ENCODE results near the gene RGS16. TPM values are rescaled to one million over a fixed set of nuclear protein-coding genes. Genes with fewer than 3 reads are reported as not detected.

Gene RGS16
- total and polyA plus RNA-seq, 2 experiments from 2014 or later: 0.11 to 0.41 TPM

- Histone ChIP-seq H3K27ac (peak overlapping the region; percentile 86), H3K9me2 (ENCODE audit: insufficient read depth) (no peaks in the 10 kb centered on the region), H3K4me1 (ENCODE audit: insufficient read depth) (peaks cover 28% of the 10 kb centered on the region), H3K27me3 (replicated peaks; ENCODE audit: insufficient read depth) (no peaks in the 10 kb centered on the region), H3F3A (ENCODE audit: insufficient read depth) (peaks cover 27% of the 10 kb centered on the region), H4K20me1 (ENCODE audit: insufficient read depth) (no peaks in the 10 kb centered on the region), H3K79me2 (ENCODE audit: insufficient read depth) (no peaks in the 10 kb centered on the region), H3K9me3 (ENCODE audit: low read depth) (no peaks in the 10 kb centered on the region), H3K9ac (peak overlapping the region; percentile 83), H3K36me3 (ENCODE audit: low read depth) (no peaks in the 10 kb centered on the region), H3K4me2 (ENCODE audit: unreplicated experiment) (peak overlapping the region; percentile 85), H3K4me3 (peak overlapping the region; percentile 74), H2AFZ (peak overlapping the region; percentile 89)
- WGBS, 2 experiments (ENCODE audit: low coverage in 1 of 2, low lambda C conversion rate in 2 of 2, missing lambda C conversion rate in 2 of 2): 7 to 10% methylated on average over 15 to 17 of the region's 17 CpGs
- in situ Hi-C loops (cut with MboI): no loop called here
- TF ChIP-seq EZH2 (IDR thresholded peaks at IDR 0.05; ENCODE audit: insufficient read depth, poor library complexity, severe bottlenecking) (no peak), EZH2phosphoT487 (IDR thresholded peaks at IDR 0.05; ENCODE audit: insufficient read depth, low read depth) (no peak)
- peak; percentile 70 for DNase-seq
Observed at GRCh38 chr1:182616130-182617013, 12.2 kb upstream of the RGS16 start.

GRCh38 chr1:182615468-182616129, 11.4 kb upstream of the RGS16 start:
- H3K9me3 ChIP-seq (ENCODE audit: low read depth): no peaks in the 10 kb centered on the region
- peaks cover 27% of the 10 kb centered on the region for H3F3A ChIP-seq (ENCODE audit: insufficient read depth)
- peaks cover 28% of the 10 kb centered on the region for H3K4me1 ChIP-seq (ENCODE audit: insufficient read depth)
- H3K27me3 ChIP-seq (replicated peaks; ENCODE audit: insufficient read depth): no peaks in the 10 kb centered on the region
- H3K9me2 ChIP-seq (ENCODE audit: insufficient read depth): no peaks in the 10 kb centered on the region
- DNase-seq: peak; percentile 65
- peak overlapping the region; percentile 83 for H3K9ac ChIP-seq
- in situ Hi-C loops (cut with MboI): no loop called here
- no peaks in the 10 kb centered on the region for H4K20me1 ChIP-seq (ENCODE audit: insufficient read depth)
- H3K27ac ChIP-seq: peak overlapping the region; percentile 86
- TF ChIP-seq EZH2phosphoT487 (IDR thresholded peaks at IDR 0.05; ENCODE audit: insufficient read depth, low read depth) (no peak), EZH2 (IDR thresholded peaks at IDR 0.05; ENCODE audit: insufficient read depth, poor library complexity, severe bottlenecking) (no peak)
- WGBS, 2 experiments (ENCODE audit: low coverage in 1 of 2, low lambda C conversion rate in 2 of 2, missing lambda C conversion rate in 2 of 2): 15 to 18% methylated on average over 11 of the region's 11 CpGs
- peak overlapping the region; percentile 89 for H2AFZ ChIP-seq
- H3K79me2 ChIP-seq (ENCODE audit: insufficient read depth): no peaks in the 10 kb centered on the region
- peak overlapping the region; percentile 74 for H3K4me3 ChIP-seq
- H3K4me2 ChIP-seq (ENCODE audit: unreplicated experiment): peak overlapping the region; percentile 85
- H3K36me3 ChIP-seq (ENCODE audit: low read depth): no peaks in the 10 kb centered on the region

GRCh38 chr1:182614796-182615454, 10.7 kb upstream of the RGS16 start:
- H3K9me3 ChIP-seq (ENCODE audit: low read depth): no peaks in the 10 kb centered on the region
- peak overlapping the region; percentile 86 for H3K27ac ChIP-seq
- peak; percentile 96 for DNase-seq
- peaks cover 28% of the 10 kb centered on the region for H3K4me1 ChIP-seq (ENCODE audit: insufficient read depth)
- no peaks in the 10 kb centered on the region for H3K9me2 ChIP-seq (ENCODE audit: insufficient read depth)
- peak overlapping the region; percentile 89 for H2AFZ ChIP-seq
- WGBS, 2 experiments (ENCODE audit: low coverage in 1 of 2, low lambda C conversion rate in 2 of 2, missing lambda C conversion rate in 2 of 2): 1 to 2% methylated on average over 47 to 56 of the region's 56 CpGs
- H3K79me2 ChIP-seq (ENCODE audit: insufficient read depth): no peaks in the 10 kb centered on the region
- H3K4me2 ChIP-seq (ENCODE audit: unreplicated experiment): peak overlapping the region; percentile 85
- H3K36me3 ChIP-seq (ENCODE audit: low read depth): no peaks in the 10 kb centered on the region
- TF ChIP-seq EZH2phosphoT487 (IDR thresholded peaks at IDR 0.05; ENCODE audit: insufficient read depth, low read depth): no peak
- no peak for TF ChIP-seq EZH2 (IDR thresholded peaks at IDR 0.05; ENCODE audit: insufficient read depth, poor library complexity, severe bottlenecking)
- H4K20me1 ChIP-seq (ENCODE audit: insufficient read depth): no peaks in the 10 kb centered on the region
- peak overlapping the region; percentile 74 for H3K4me3 ChIP-seq
- H3K9ac ChIP-seq: peak overlapping the region; percentile 83
- in situ Hi-C loops (cut with MboI): no loop called here
- peaks cover 27% of the 10 kb centered on the region for H3F3A ChIP-seq (ENCODE audit: insufficient read depth)
- H3K27me3 ChIP-seq (replicated peaks; ENCODE audit: insufficient read depth): no peaks in the 10 kb centered on the region

GRCh38 chr1:182611787-182612186, 7.6 kb upstream of the RGS16 start:
- no peak overlapping the region for H3K9ac ChIP-seq
- H3K4me3 ChIP-seq: no peak overlapping the region
- no peaks in the 10 kb centered on the region for H4K20me1 ChIP-seq (ENCODE audit: insufficient read depth)
- TF ChIP-seq EZH2 (IDR thresholded peaks at IDR 0.05; ENCODE audit: insufficient read depth, poor library complexity, severe bottlenecking) (no peak), EZH2phosphoT487 (IDR thresholded peaks at IDR 0.05; ENCODE audit: insufficient read depth, low read depth) (no peak)
- peaks cover 19% of the 10 kb centered on the region for H3F3A ChIP-seq (ENCODE audit: insufficient read depth)
- H3K9me2 ChIP-seq (ENCODE audit: insufficient read depth): no peaks in the 10 kb centered on the region
- no peak overlapping the region for H2AFZ ChIP-seq
- in situ Hi-C loops (cut with MboI): no loop called here
- H3K4me2 ChIP-seq (ENCODE audit: unreplicated experiment): no peak overlapping the region
- 83 to 85% methylated on average over 4 to 8 of the region's 8 CpGs for WGBS, 2 experiments (ENCODE audit: low coverage in 1 of 2, low lambda C conversion rate in 2 of 2, missing lambda C conversion rate in 2 of 2)
- H3K36me3 ChIP-seq (ENCODE audit: low read depth): no peaks in the 10 kb centered on the region
- H3K4me1 ChIP-seq (ENCODE audit: insufficient read depth): peaks cover 20% of the 10 kb centered on the region
- H3K9me3 ChIP-seq (ENCODE audit: low read depth): no peaks in the 10 kb centered on the region
- no peak for DNase-seq
- no peaks in the 10 kb centered on the region for H3K27me3 ChIP-seq (replicated peaks; ENCODE audit: insufficient read depth)
- no peak overlapping the region for H3K27ac ChIP-seq
- no peaks in the 10 kb centered on the region for H3K79me2 ChIP-seq (ENCODE audit: insufficient read depth)
